Medulla oblongata (tissue), 1 donor: ENCODE measurements around the gene SEC22B.
"Not testable (repeated sequence)": the region's sequence is repeated elsewhere in the genome, so short reads cannot be mapped to it uniquely, and the experiment has no call there.

ENCODE experiments used
- DNase-seq: peaks from one replicate; pipeline ENCODE4 v3.0.0-alpha.2; 2015; ENCODE audit errors: extremely low spot score

Gene SEC22B

DNA sequence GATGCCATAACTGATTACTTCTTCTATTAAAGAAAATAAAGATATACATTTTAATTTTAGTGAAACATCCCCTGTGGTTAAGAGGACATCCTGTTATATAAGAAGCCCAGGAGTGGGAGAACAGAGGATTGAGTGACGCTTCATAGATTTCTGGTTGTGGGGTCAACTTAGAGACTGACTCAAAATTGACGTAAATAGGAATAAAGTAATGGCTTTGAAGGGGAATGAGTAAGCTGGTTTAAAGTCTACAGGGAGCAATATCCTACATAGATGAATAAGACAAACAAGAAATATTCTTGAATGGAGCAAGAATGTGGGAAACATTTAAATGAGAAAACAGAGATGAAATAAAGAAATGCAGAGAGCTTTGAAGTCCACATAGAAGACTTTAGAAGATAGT lies 60.2 kb downstream of the SEC22B start:
- not testable (repeated sequence) for DNase-seq

DNA sequence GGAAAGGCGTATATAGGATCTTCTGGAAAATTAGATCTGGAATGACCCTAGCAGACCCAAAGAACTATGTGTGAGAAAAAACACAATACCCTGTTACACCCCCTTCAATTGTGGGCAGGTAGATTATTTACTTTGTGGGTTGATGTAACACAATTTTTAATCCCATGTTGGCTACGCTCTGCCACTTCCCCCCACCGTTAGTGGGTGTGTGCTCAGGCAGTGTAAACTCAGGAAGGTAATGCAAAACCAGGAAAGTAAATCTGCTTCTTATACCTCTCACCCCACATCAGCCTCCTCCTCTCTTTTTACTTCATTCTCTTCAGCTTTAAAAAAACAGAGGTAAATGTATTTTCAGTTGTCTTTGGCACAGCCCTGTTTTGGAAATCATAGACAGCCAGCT lies 63.2 kb downstream of the SEC22B start:
- not testable (repeated sequence) for DNase-seq

DNA sequence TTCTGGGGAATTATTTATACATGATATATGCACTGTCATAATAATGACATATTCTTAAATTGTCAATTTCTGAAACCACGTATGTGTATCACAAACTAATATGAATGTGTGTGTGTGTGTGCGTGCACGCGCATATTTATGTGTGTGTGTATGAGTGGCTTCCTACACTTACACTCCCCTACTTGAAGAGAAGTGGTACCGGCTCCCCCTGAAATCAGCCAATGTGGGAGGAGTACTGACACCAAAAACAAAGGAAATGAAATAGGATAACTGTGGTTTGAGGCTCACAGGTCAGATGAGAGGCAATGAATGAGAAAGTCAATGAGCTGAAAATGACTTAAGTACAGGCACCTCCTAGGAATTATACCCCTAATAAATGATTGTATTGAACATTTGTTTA lies 64.1 kb downstream of the SEC22B start:
- not testable (repeated sequence) for DNase-seq

- not testable (repeated sequence) for DNase-seq
These were observed 64.5 kb downstream of the SEC22B start for GRCh38 chr1:120111771-120112170.

DNA sequence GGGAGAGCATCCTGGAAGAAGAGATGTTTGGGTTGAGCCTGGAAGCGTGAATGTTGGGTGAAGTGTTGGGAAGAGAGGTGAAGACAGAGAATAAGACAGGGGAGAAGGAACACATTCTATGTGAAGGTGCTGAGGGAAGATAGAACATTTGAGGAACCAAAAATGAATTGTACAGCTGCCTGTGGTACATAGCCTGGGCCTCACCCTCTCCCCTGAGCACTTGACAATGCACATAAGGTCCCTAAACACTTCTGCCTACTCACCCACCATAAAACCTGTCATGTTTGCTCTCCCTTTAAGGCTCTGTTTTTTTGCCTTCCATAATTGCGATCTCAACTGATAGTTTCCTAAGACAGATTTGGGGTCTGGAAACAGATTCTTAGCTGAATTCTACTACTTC lies 65.3 kb downstream of the SEC22B start:
- not testable (repeated sequence) for DNase-seq

- DNase-seq: not testable (repeated sequence)
These were observed 66.7 kb downstream of the SEC22B start for GRCh38 chr1:120109656-120110055.

GRCh38 chr1:120109180-120109579 lies 67.1 kb downstream of the SEC22B start:
- DNase-seq: not testable (repeated sequence)

DNA sequence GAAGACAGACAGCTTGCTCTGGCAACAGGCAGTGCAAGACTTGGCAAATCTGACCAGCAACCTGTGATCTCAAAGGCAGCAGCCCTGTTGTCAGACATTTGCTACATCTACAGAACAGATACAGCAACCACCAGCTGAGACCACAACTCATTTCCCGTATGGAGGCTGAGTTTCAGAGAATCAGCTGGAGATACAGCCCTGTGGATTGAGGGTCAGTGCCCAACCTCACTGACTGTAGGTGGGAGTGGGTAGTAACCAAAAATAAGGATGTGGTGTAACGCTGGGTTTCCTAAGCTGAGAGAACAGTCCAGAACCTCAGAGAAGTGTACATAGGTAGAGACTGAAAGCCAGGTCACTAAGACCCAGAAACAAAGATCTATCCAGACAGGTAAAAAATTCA lies 71.0 kb downstream of the SEC22B start:
- DNase-seq: not testable (repeated sequence)

- DNase-seq: not testable (repeated sequence)
These were observed 72.6 kb downstream of the SEC22B start for GRCh38 chr1:120103768-120104167.

DNA sequence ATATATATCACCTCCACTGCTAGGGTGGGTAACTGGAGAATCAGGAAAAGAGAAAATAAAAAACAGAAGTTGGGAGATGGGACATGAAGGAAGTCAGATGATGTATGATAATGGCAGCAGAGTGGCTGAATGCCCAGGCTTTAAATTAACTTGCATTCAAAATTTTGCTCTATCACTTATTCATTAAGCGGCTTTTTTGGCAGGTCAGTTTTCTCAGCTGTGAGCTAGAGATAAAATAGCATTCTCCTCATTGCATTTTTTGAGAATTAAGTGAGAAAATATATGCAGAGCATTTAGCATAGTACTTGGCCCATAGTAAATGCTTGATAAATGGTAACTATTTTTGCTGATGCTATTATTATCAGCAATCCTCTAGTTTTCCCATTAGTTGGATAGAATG lies 74.7 kb downstream of the SEC22B start:
- DNase-seq: not testable (repeated sequence)
